ENCODE data around the gene PPM1H.
"Not testable (repeated sequence)": the region's sequence is repeated elsewhere in the genome, so short reads cannot be mapped to it uniquely, and the experiment has no call there.

Gene PPM1H

DNA sequence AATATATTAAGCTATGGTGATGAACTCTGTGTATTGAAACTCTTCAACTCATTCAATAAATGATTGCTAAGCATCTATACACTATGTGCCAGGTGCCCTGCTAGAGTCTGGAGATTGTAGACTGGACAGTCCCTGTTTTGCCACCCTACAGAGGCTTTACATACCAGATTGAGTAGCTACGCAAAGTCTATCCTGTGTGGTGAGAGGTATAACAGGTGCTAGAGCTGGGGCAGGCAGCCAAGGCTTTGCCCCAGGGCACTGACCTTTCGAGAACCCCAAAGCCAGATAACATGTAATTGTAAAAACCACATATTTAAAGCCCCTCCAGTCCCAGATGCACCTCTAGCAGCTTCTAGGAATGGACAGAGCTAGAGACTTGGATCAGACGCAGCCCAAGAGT lies 52.8 kb downstream of the PPM1H start:
- no peak overlapping the region for H3K9ac ChIP-seq (ENCODE audit: low read depth, low read length, poor library complexity, severe bottlenecking)
- H3K4me1 ChIP-seq (ENCODE audit: insufficient read depth, low read length, poor library complexity, severe bottlenecking) = no peaks in the 10 kb centered on the region
- peaks cover 42% of the 10 kb centered on the region; the same call in 1 of the 2 replicates for H3K79me2 ChIP-seq (ENCODE audit: insufficient read depth, low read length)
- no peaks in the 10 kb centered on the region for H3F3A ChIP-seq (ENCODE audit: low read depth)
- no peak for TF ChIP-seq EZH2phosphoT487 (IDR thresholded peaks at IDR 0.05; ENCODE audit: borderline replicate concordance)
- TF ChIP-seq, protein P1, sequence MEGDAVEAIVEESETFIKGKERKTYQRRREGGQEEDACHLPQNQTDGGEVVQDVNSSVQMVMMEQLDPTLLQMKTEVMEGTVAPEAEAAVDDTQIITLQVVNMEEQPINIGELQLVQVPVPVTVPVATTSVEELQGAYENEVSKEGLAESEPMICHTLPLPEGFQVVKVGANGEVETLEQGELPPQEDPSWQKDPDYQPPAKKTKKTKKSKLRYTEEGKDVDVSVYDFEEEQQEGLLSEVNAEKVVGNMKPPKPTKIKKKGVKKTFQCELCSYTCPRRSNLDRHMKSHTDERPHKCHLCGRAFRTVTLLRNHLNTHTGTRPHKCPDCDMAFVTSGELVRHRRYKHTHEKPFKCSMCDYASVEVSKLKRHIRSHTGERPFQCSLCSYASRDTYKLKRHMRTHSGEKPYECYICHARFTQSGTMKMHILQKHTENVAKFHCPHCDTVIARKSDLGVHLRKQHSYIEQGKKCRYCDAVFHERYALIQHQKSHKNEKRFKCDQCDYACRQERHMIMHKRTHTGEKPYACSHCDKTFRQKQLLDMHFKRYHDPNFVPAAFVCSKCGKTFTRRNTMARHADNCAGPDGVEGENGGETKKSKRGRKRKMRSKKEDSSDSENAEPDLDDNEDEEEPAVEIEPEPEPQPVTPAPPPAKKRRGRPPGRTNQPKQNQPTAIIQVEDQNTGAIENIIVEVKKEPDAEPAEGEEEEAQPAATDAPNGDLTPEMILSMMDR (conservative IDR thresholded peaks at IDR 0.05; ENCODE audit: low read length) = no peak
- H3K4me2 ChIP-seq (ENCODE audit: low read depth, low read length, poor library complexity, severe bottlenecking) = no peak overlapping the region
- no peaks in the 10 kb centered on the region for H4K20me1 ChIP-seq (ENCODE audit: insufficient read depth, low read length, poor library complexity, severe bottlenecking)
- H2AFZ ChIP-seq (ENCODE audit: low read length) = no peak overlapping the region
- peaks cover 6% of the 10 kb centered on the region; the same call in 1 of the 2 replicates for H3K36me3 ChIP-seq (ENCODE audit: insufficient read depth, low read length)
- H3K9me2 ChIP-seq (replicated peaks; ENCODE audit: low read depth, low read length) = no peaks in the 10 kb centered on the region
- H3K4me3 ChIP-seq (ENCODE audit: low read length, poor library complexity, severe bottlenecking) = no peak overlapping the region
- H3K27me3 ChIP-seq (ENCODE audit: insufficient read depth, low read length, poor library complexity, severe bottlenecking) = no peaks in the 10 kb centered on the region
- peaks cover 3% of the 10 kb centered on the region; the same call in 1 of the 2 replicates for H3K9me3 ChIP-seq (ENCODE audit: insufficient read depth, low read depth, low read length)

DNA sequence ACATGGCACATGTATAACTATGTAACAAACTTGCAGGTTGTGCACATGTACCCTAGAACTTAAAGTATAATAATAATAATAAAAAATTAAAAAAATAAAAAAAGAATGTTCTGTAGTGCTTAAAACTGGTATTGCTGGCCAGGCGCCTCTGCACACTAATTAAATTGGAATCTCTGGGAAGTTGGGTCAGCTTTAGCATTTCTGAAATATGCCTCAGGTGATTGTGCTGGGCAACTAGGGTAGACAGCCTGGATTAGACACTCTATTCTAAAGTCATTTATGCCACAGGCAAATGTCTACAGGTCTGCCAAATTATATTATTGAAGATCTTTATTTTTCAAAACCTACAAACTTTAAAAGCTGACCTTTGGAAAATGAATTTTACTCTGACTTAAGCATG lies 55.3 kb downstream of the PPM1H start:
- no peaks in the 10 kb centered on the region for H3F3A ChIP-seq (ENCODE audit: low read depth)
- no peak overlapping the region for H3K9ac ChIP-seq (ENCODE audit: low read depth, low read length, poor library complexity, severe bottlenecking)
- H3K27me3 ChIP-seq (ENCODE audit: insufficient read depth, low read length, poor library complexity, severe bottlenecking) = no peaks in the 10 kb centered on the region
- no peaks in the 10 kb centered on the region for H4K20me1 ChIP-seq (ENCODE audit: insufficient read depth, low read length, poor library complexity, severe bottlenecking)
- peaks cover 35% of the 10 kb centered on the region; the same call in 1 of the 2 replicates for H3K79me2 ChIP-seq (ENCODE audit: insufficient read depth, low read length)
- peaks cover 3% of the 10 kb centered on the region; the same call in 1 of the 2 replicates for H3K36me3 ChIP-seq (ENCODE audit: insufficient read depth, low read length)
- no peak overlapping the region for H2AFZ ChIP-seq (ENCODE audit: low read length)
- peaks cover 2% of the 10 kb centered on the region; the same call in 1 of the 2 replicates for H3K9me3 ChIP-seq (ENCODE audit: insufficient read depth, low read depth, low read length)
- no peaks in the 10 kb centered on the region for H3K9me2 ChIP-seq (replicated peaks; ENCODE audit: low read depth, low read length)
- TF ChIP-seq, protein P1 (conservative IDR thresholded peaks at IDR 0.05; ENCODE audit: low read length) = no peak
- TF ChIP-seq EZH2phosphoT487 (IDR thresholded peaks at IDR 0.05; ENCODE audit: borderline replicate concordance) = no peak
- H3K4me2 ChIP-seq (ENCODE audit: low read depth, low read length, poor library complexity, severe bottlenecking) = no peak overlapping the region
- no peak overlapping the region for H3K4me3 ChIP-seq (ENCODE audit: low read length, poor library complexity, severe bottlenecking)
- no peaks in the 10 kb centered on the region for H3K4me1 ChIP-seq (ENCODE audit: insufficient read depth, low read length, poor library complexity, severe bottlenecking)

DNA sequence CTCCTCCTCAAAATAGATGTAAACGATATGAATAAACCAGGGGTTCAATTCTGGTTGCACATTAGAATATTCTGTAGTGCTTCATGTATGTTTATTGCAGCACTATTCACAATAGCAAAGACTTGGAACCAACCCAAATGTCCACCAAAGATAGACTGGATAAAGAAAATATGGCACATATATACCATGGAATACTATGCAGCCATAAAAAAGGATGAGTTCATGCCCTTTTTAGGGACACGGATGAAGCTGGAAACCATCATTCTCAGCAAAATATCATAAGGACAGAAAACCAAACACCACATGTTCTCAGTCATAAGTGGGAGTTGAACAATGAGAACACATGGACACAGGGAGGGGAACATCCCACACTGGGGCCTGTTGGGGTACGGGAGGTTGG lies 55.7 kb downstream of the PPM1H start:
- H2AFZ ChIP-seq (ENCODE audit: low read length); H3K4me3 ChIP-seq (ENCODE audit: low read length, poor library complexity, severe bottlenecking); H3K9me3 ChIP-seq (ENCODE audit: insufficient read depth, low read depth, low read length); H3K36me3 ChIP-seq (ENCODE audit: insufficient read depth, low read length); H4K20me1 ChIP-seq (ENCODE audit: insufficient read depth, low read length, poor library complexity, severe bottlenecking); H3K4me1 ChIP-seq (ENCODE audit: insufficient read depth, low read length, poor library complexity, severe bottlenecking); H3F3A ChIP-seq (ENCODE audit: low read depth); H3K9ac ChIP-seq (ENCODE audit: low read depth, low read length, poor library complexity, severe bottlenecking); H3K4me2 ChIP-seq (ENCODE audit: low read depth, low read length, poor library complexity, severe bottlenecking); H3K27me3 ChIP-seq (ENCODE audit: insufficient read depth, low read length, poor library complexity, severe bottlenecking); H3K9me2 ChIP-seq (replicated peaks; ENCODE audit: low read depth, low read length): not testable (repeated sequence)
- peaks cover 35% of the 10 kb centered on the region; the same call in 1 of the 2 replicates for H3K79me2 ChIP-seq (ENCODE audit: insufficient read depth, low read length)

DNA sequence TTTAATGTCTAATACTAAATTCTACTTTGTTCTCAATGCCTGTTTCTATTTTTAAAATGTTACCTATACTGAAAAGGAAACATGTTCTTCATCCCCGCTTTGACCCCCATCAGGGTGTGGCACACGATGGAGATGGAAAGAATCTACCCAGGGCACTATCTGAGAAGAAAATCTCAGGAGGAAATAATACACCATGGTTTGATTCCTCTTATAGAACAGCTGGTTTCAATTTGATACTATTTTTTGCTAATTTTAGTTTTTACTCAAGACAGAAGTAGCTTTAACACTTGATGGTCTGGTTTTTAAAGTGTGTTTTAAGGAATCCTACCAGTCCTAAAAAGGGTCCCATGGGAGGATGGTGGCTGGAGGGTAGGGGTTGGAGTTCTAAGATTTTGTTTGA lies 56.7 kb downstream of the PPM1H start:
- no peak overlapping the region for H3K9ac ChIP-seq (ENCODE audit: low read depth, low read length, poor library complexity, severe bottlenecking)
- no peak overlapping the region for H2AFZ ChIP-seq (ENCODE audit: low read length)
- H3K9me2 ChIP-seq (replicated peaks; ENCODE audit: low read depth, low read length) = no peaks in the 10 kb centered on the region
- TF ChIP-seq, protein P1 (conservative IDR thresholded peaks at IDR 0.05; ENCODE audit: low read length) = no peak
- TF ChIP-seq EZH2phosphoT487 (IDR thresholded peaks at IDR 0.05; ENCODE audit: borderline replicate concordance) = no peak
- H3K9me3 ChIP-seq (ENCODE audit: insufficient read depth, low read depth, low read length) = no peaks in the 10 kb centered on the region
- no peak overlapping the region for H3K4me3 ChIP-seq (ENCODE audit: low read length, poor library complexity, severe bottlenecking)
- no peaks in the 10 kb centered on the region for H3K36me3 ChIP-seq (ENCODE audit: insufficient read depth, low read length)
- H3F3A ChIP-seq (ENCODE audit: low read depth) = no peaks in the 10 kb centered on the region
- H4K20me1 ChIP-seq (ENCODE audit: insufficient read depth, low read length, poor library complexity, severe bottlenecking) = no peaks in the 10 kb centered on the region
- H3K79me2 ChIP-seq (ENCODE audit: insufficient read depth, low read length) = peaks cover 30% of the 10 kb centered on the region; the same call in 1 of the 2 replicates
- no peaks in the 10 kb centered on the region for H3K27me3 ChIP-seq (ENCODE audit: insufficient read depth, low read length, poor library complexity, severe bottlenecking)
- no peaks in the 10 kb centered on the region for H3K4me1 ChIP-seq (ENCODE audit: insufficient read depth, low read length, poor library complexity, severe bottlenecking)
- H3K4me2 ChIP-seq (ENCODE audit: low read depth, low read length, poor library complexity, severe bottlenecking) = no peak overlapping the region

All from Loucy (cell line).